T-helper 1 cell treated with Interleukin-12 subunit alpha and Interleukin-12 subunit beta and Interleukin-4 antibody, amounts not matched to agents 30 μg/mL and 1 μg/mL, for 36 hours (primary cell): Measurements from ENCODE around the gene TSPAN31.
A peak's percentile ranks its signal among the peaks of the same experiment; 100 is the strongest.

Source experiments
- H3K27ac Mint-ChIP-seq: one replicate; pipeline ENCODE4 v1.8.0; 2021; ENCODE audit warnings: mild to moderate bottlenecking, mixed read lengths
- H3K27me3 Mint-ChIP-seq: one replicate; pipeline ENCODE4 v1.8.0; 2021; ENCODE audit warnings: low read depth, mixed read lengths
- H3K36me3 Mint-ChIP-seq: one replicate; pipeline ENCODE4 v1.8.0; 2021; ENCODE audit warnings: low read depth, mixed read lengths
- H3K4me1 Mint-ChIP-seq: one replicate; pipeline ENCODE4 v1.8.0; 2021; ENCODE audit warnings: low read depth, mixed read lengths
- H3K4me3 Mint-ChIP-seq: one replicate; pipeline ENCODE4 v1.8.0; 2021; ENCODE audit warnings: mild to moderate bottlenecking, moderate library complexity, mixed read lengths
- H3K9me3 Mint-ChIP-seq: one replicate; pipeline ENCODE4 v1.8.0; 2021; ENCODE audit warnings: mixed read lengths

The TSPAN31 gene

GRCh38 chr12:57782608-57783465 is 38.0 kb downstream of the TSPAN31 start, which contains the start of gene TSFM:
TSS of gene TSFM (plus strand) at chr12:57782787. CDS start at chr12:57782802, 15 bp downstream.
- H3K27me3 Mint-ChIP-seq: no peaks in the 10 kb centered on the region
- H3K36me3 Mint-ChIP-seq: peaks cover 21% of the 10 kb centered on the region
- peak within 1 kb of the TSS; percentile 97 for H3K27ac Mint-ChIP-seq
- no peaks in the 10 kb centered on the region for H3K9me3 Mint-ChIP-seq
- H3K4me1 Mint-ChIP-seq: peaks cover 38% of the 10 kb centered on the region
- peak within 1 kb of the TSS; percentile 99 for H3K4me3 Mint-ChIP-seq

GRCh38 chr12:57783466-57783801 is 38.6 kb downstream of the TSPAN31 start:
- H3K4me3 Mint-ChIP-seq: peak overlapping the region; percentile 99
- no peaks in the 10 kb centered on the region for H3K9me3 Mint-ChIP-seq
- H3K27ac Mint-ChIP-seq: peak overlapping the region; percentile 97
- H3K27me3 Mint-ChIP-seq: no peaks in the 10 kb centered on the region
- H3K4me1 Mint-ChIP-seq: peaks cover 38% of the 10 kb centered on the region
- H3K36me3 Mint-ChIP-seq: peaks cover 22% of the 10 kb centered on the region

GRCh38 chr12:57783861-57784260 is 39.0 kb downstream of the TSPAN31 start:
- Mint-ChIP-seq H3K27me3 (no peaks in the 10 kb centered on the region), H3K36me3 (peaks cover 25% of the 10 kb centered on the region), H3K4me3 (peak overlapping the region; percentile 76), H3K27ac (peak overlapping the region; percentile 46), H3K9me3 (no peaks in the 10 kb centered on the region), H3K4me1 (peaks cover 35% of the 10 kb centered on the region)

GRCh38 chr12:57793920-57794319 is 49.1 kb downstream of the TSPAN31 start:
- no peaks in the 10 kb centered on the region for H3K27me3 Mint-ChIP-seq
- H3K4me3 Mint-ChIP-seq: no peak overlapping the region
- H3K27ac Mint-ChIP-seq: no peak overlapping the region
- H3K4me1 Mint-ChIP-seq: peaks cover 2% of the 10 kb centered on the region
- H3K36me3 Mint-ChIP-seq: peaks cover 25% of the 10 kb centered on the region
- H3K9me3 Mint-ChIP-seq: no peaks in the 10 kb centered on the region

- Mint-ChIP-seq H3K27ac (no peak overlapping the region), H3K4me1 (peaks cover 2% of the 10 kb centered on the region), H3K4me3 (no peak overlapping the region), H3K9me3 (no peaks in the 10 kb centered on the region), H3K27me3 (no peaks in the 10 kb centered on the region), H3K36me3 (peaks cover 30% of the 10 kb centered on the region)
Measured at GRCh38 chr12:57795354-57795753, 50.5 kb downstream of the TSPAN31 start.

GRCh38 chr12:57796996-57797395 is 52.2 kb downstream of the TSPAN31 start:
- Mint-ChIP-seq H3K9me3 (no peaks in the 10 kb centered on the region), H3K4me1 (peaks cover 2% of the 10 kb centered on the region), H3K36me3 (peaks cover 35% of the 10 kb centered on the region), H3K4me3 (no peak overlapping the region), H3K27ac (no peak overlapping the region), H3K27me3 (no peaks in the 10 kb centered on the region)

GRCh38 chr12:57797933-57798332 is 53.1 kb downstream of the TSPAN31 start:
- no peak overlapping the region for H3K27ac Mint-ChIP-seq
- peaks cover 32% of the 10 kb centered on the region for H3K36me3 Mint-ChIP-seq
- no peak overlapping the region for H3K4me3 Mint-ChIP-seq

More at GRCh38 chr12:57797933-57798332, 53.1 kb downstream of the TSPAN31 start:
- Mint-ChIP-seq H3K27me3 (no peaks in the 10 kb centered on the region), H3K9me3 (no peaks in the 10 kb centered on the region), H3K4me1 (peaks cover under 1% of the 10 kb centered on the region)
